ENCODE results near the gene URGCP.

URGCP gene

DNA sequence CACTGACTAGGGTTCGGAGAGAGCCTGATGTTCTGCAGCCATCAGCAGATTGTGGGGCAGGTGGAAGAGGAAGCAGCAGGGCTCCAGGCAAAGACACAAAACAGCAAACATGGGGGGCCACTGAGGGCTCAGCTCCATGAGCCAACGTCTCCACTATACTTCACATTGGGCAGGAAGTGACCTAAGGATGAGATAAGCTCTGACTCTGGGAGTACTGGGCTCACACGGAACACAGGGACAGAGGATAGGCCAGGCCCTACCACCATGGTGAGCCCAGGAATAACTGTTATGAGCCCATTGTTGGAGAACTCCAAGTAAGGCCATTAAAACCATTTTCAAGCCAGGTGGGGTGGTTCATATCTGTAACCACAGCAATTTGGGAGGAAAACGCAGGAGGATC, 22.2 kb downstream of the URGCP start:
- TF ChIP-seq, protein P1, sequence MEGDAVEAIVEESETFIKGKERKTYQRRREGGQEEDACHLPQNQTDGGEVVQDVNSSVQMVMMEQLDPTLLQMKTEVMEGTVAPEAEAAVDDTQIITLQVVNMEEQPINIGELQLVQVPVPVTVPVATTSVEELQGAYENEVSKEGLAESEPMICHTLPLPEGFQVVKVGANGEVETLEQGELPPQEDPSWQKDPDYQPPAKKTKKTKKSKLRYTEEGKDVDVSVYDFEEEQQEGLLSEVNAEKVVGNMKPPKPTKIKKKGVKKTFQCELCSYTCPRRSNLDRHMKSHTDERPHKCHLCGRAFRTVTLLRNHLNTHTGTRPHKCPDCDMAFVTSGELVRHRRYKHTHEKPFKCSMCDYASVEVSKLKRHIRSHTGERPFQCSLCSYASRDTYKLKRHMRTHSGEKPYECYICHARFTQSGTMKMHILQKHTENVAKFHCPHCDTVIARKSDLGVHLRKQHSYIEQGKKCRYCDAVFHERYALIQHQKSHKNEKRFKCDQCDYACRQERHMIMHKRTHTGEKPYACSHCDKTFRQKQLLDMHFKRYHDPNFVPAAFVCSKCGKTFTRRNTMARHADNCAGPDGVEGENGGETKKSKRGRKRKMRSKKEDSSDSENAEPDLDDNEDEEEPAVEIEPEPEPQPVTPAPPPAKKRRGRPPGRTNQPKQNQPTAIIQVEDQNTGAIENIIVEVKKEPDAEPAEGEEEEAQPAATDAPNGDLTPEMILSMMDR (IDR thresholded peaks at IDR 0.05; ENCODE audit: low read depth, low read length, missing control alignments) = no peak
- no peak overlapping the region for H3K4me3 ChIP-seq (ENCODE audit: low read depth, low read length)
- DNase-seq (ENCODE audit: low read depth) = no peak

DNA sequence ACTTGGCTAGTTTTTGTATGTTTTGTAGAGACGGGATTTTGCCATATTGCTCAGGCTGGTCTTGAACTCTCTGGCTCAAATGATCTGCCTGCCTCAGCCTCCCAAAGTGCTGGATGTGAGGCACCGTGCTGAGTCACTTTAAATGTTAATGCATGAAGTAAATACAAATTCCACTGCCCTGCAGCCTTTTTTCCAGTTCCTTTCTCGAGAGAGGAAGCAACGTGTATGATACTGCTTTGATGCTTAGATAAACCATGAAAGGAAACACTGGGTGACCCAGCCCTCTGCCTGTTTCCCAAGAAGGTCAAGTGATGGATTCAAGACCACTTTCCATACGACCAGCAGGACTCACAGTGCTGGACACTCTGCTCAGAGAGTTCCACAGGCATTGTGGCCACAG, 25.8 kb downstream of the URGCP start:
- no peak overlapping the region for H3K4me3 ChIP-seq (ENCODE audit: low read depth, low read length)
- no peak for DNase-seq (ENCODE audit: low read depth)
- TF ChIP-seq, protein P1 (IDR thresholded peaks at IDR 0.05; ENCODE audit: low read depth, low read length, missing control alignments) = no peak

DNA sequence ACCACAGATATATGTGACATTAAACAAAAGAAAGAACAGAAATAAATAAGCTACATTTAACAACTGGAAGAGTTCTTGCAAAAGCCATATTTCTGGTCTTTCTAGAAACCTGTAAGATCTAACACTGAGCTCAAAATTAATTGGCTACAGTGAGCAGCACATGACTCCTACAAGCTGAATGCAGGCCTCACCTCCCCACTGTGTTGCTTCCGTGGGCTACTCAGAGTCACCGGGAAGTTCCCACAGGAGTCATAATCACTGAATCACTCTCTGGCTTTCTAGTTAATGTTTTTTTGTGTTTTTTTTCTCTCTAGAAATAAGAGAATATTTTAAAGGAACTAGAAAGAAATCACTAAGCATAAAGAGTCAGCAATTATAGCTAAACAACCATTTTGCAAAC, 26.9 kb downstream of the URGCP start:
- no peak for DNase-seq (ENCODE audit: low read depth)
- H3K4me3 ChIP-seq (ENCODE audit: low read depth, low read length) = no peak overlapping the region
- TF ChIP-seq, protein P1 (IDR thresholded peaks at IDR 0.05; ENCODE audit: low read depth, low read length, missing control alignments) = no peak

DNA sequence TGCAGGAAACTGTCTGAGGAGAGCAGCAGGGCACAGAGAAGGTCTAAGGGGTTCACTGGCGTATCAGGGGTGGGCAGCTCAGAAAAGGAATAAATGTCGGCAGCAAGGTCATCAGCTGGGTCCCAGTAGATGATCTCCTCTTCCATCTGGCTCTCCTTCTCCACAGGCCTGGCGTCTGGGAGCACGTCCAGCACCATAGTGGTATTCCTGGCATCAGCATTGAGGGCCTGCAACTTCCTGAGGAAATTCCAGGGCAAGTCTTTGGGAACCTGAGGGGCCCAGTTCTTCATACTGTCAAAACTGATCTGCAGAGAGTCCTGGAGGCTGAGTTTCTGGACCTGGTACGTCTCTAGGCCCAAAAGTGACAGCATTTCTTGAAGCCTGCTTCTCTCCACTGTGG, 27.5 kb downstream of the URGCP start:
- no peak overlapping the region for H3K4me3 ChIP-seq (ENCODE audit: low read depth, low read length)
- TF ChIP-seq, protein P1 (IDR thresholded peaks at IDR 0.05; ENCODE audit: low read depth, low read length, missing control alignments) = no peak
- DNase-seq (ENCODE audit: low read depth) = no peak

DNA sequence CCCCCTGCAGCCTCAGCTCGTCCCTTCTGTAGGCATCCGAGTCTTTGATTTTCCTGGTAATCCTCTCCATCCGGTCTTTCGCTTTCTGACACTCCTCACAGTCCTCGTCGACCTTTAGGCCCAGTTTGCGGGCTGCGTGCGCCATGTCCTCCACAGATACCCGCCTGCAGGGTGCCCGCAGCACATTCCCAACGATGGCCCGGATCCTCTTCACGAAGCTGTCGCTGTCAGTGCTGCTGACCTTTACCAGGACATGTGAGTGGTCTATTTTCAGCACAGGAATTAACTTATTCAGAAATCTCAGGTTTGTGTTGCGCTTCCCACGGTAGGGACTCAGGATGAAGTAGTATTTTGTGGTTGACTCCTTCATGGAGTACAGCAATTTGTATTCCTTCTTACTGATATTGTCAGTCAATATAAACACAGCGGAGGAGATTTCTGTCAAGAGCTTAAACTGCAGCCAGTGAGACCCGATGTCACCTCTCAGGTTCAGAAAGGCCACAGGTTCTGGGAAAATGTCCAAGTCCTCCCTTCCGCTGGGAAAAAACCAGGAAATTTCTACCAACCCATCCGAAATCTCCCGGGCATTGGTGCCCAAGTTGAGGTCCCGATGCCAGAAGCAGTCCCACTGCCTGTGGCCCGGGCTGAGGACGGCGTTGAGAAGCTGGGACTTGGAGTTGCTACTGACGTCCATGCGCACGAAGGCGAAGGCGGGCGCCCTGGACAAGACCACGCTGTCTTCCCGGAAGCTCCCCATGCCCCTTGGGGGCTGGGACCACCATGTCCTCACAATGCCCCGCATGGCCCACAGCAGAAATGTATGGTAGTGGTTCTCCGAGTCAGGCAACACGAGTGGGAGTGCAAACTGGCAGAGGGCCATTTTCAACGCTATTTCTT, 28.2 kb downstream of the URGCP start:
- TF ChIP-seq, protein P1 (IDR thresholded peaks at IDR 0.05; ENCODE audit: low read depth, low read length, missing control alignments) = no peak
- no peak overlapping the region for H3K4me3 ChIP-seq (ENCODE audit: low read depth, low read length)
- DNase-seq (ENCODE audit: low read depth) = no peak

DNA sequence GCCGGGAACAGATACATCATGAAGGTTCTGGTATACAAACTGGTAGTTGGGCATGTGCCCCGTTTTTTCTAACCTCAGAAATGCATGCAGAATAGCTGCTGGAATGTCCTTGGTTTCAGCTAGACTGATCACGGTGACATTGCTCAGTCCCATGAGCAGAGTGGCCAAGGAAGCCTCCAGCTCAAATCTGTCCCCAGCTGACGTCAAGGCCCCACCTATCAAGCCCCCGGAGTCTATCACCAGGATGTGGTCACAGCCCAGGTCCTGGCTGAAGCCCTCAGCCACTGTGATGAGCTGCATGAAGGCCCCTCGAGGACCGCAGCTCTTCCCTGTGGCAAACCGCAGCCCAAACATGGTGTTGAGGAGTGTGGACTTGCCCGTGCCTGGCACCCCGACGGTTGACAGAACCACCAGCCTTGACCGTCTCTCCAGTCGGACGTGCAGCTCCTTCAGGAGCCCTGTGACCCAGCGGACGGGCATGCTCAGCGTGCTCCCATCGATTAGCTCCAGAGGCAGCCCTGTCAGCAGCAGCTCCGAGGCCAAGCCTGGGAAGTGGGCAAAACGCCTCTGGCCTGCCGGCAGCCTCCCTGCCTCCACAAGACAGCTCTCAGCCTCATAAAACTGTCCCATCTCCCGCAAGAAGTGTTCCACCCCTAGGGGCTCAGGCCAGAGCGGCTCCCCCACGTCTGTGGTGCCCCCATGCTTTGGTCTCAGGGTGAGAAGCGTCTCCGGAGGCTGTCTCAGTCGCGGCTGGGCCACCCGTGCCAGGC, 29.2 kb downstream of the URGCP start:
- DNase-seq (ENCODE audit: low read depth) = no peak
- H3K4me3 ChIP-seq (ENCODE audit: low read depth, low read length) = no peak overlapping the region
- TF ChIP-seq, protein P1 (IDR thresholded peaks at IDR 0.05; ENCODE audit: low read depth, low read length, missing control alignments) = no peak
